Peyer's patch (tissue), 4 donors: Measurements from ENCODE around the gene SLX4.

ENCODE experiments used
- POLR2A ChIP-seq, 2 donors: fragments of 450-650 bp; IDR thresholded peaks; one replicate each; pipeline ENCODE4 v1.5.1; 2017; ENCODE audit warnings: antibody characterized with exemption in 2 of 2, mild to moderate bottlenecking in 2 of 2, moderate library complexity in 2 of 2
- TF ChIP-seq, protein P1 (sequence below), 6 experiments: fragments of 450-650 bp in 4 of 6; fragments of 200-600 bp in 2 of 6; sonication (generic) in 1 of 6; IDR thresholded peaks; one replicate each; pipeline ENCODE4 v1.5.1; 2017 to 2019; ENCODE audit warnings: antibody characterized with exemption in 6 of 6, mild to moderate bottlenecking in 3 of 6, moderate library complexity in 1 of 6

DNA sequence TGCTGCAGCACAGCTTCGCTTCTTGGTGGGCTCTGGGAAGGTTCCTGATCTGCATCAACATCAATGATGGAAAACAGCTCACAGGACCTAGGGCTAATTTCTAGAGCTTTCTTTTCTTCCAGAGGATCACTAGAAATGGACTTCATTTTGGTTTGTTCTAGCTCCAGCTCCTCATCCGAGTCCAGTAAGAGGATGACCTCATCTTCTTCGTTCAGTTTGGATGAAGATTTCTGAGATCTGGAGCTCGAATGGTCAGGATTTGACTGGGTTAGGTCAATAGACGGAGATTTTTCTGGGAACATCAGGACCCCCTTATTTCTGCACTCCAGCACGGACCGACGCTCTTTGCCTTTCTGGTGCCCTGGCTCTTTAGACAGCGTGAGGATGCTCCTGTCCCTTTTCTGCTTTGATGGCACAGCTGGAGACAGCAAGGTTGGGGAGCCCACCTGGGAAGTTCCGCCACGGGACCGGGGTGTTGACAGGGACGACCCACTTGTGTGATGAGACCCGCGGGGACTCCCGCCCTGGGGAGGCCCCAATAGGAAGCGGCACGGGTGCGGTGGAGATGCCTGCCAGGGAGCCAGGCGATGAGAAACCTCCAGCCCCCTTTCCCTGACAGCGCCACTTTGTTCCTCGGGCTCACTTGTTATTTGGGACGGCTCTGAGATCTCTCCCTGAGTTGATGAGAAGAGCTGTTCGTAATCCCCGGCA lies 21.3 kb downstream of the SLX4 start:
- no peak for TF ChIP-seq POLR2A (IDR thresholded peaks at IDR 0.05)
- TF ChIP-seq, protein P1, sequence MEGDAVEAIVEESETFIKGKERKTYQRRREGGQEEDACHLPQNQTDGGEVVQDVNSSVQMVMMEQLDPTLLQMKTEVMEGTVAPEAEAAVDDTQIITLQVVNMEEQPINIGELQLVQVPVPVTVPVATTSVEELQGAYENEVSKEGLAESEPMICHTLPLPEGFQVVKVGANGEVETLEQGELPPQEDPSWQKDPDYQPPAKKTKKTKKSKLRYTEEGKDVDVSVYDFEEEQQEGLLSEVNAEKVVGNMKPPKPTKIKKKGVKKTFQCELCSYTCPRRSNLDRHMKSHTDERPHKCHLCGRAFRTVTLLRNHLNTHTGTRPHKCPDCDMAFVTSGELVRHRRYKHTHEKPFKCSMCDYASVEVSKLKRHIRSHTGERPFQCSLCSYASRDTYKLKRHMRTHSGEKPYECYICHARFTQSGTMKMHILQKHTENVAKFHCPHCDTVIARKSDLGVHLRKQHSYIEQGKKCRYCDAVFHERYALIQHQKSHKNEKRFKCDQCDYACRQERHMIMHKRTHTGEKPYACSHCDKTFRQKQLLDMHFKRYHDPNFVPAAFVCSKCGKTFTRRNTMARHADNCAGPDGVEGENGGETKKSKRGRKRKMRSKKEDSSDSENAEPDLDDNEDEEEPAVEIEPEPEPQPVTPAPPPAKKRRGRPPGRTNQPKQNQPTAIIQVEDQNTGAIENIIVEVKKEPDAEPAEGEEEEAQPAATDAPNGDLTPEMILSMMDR (IDR thresholded peaks at IDR 0.05) = no peak
